Trophoblast cell (in vitro differentiated cells and primary cell): ENCODE measurements around the gene POU3F3.

Experiments used
- DNase-seq, 2 donors: peaks; one replicate each; pipeline ENCODE4 v3.0.0-alpha.2; 2016
- H2AFZ ChIP-seq: 2 replicates; pipeline ENCODE4 v1.6.1; 2013; ENCODE audit warnings: low read length, moderate library complexity, mild to moderate bottlenecking; ENCODE audit not compliant: insufficient read depth, poor library complexity
- H2AK5ac ChIP-seq: 2 replicates; pipeline ENCODE4 v1.6.1; 2013; ENCODE audit warnings: mild to moderate bottlenecking, low read length
- H2BK120ac ChIP-seq: 2 replicates; pipeline ENCODE4 v1.6.1; 2013; ENCODE audit warnings: low read length, mild to moderate bottlenecking, moderate library complexity; ENCODE audit not compliant: insufficient read depth, poor library complexity
- H2BK12ac ChIP-seq: 2 replicates; pipeline ENCODE4 v1.6.1; 2013; ENCODE audit warnings: mild to moderate bottlenecking, low read length, moderate library complexity
- H2BK5ac ChIP-seq: 2 replicates; pipeline ENCODE4 v1.6.1; 2013; ENCODE audit warnings: low read length, low read depth, moderate library complexity, mild to moderate bottlenecking; ENCODE audit not compliant: poor library complexity
- H3K14ac ChIP-seq: 2 replicates; pipeline ENCODE4 v1.6.1; 2013; ENCODE audit warnings: mild to moderate bottlenecking, low read length
- H3K18ac ChIP-seq: 2 replicates; pipeline ENCODE4 v1.6.1; 2013; ENCODE audit warnings: mild to moderate bottlenecking, low read length
- H3K23ac ChIP-seq: 2 replicates; pipeline ENCODE4 v1.6.1; 2013; ENCODE audit warnings: low read length
- H3K27ac ChIP-seq: 2 replicates; pipeline ENCODE4 v1.5.1; 2013; ENCODE audit warnings: low read depth, mild to moderate bottlenecking, inconsistent platforms, low read length, moderate library complexity
- H3K27me3 ChIP-seq: 2 replicates; pipeline ENCODE4 v1.6.1; 2013; ENCODE audit warnings: inconsistent platforms, mild to moderate bottlenecking, low read length, moderate library complexity; ENCODE audit not compliant: insufficient read depth
- H3K36me3 ChIP-seq, 2 experiments: 1 replicate in 1 of 2; 2 replicates in 1 of 2; pipeline ENCODE4 v1.6.1; 2013; ENCODE audit warnings: low read length in 2 of 2, mild to moderate bottlenecking in 2 of 2, moderate library complexity in 1 of 2; ENCODE audit not compliant: insufficient read depth in 2 of 2, control insufficient read depth in 1 of 2
- H3K4ac ChIP-seq: 2 replicates; pipeline ENCODE4 v1.6.1; 2013; ENCODE audit warnings: low read depth, mild to moderate bottlenecking, low read length, moderate library complexity
- H3K4me1 ChIP-seq, 2 experiments: 1 replicate in 1 of 2; 2 replicates in 1 of 2; pipeline ENCODE4 v1.6.1; 2013; ENCODE audit warnings: low read length in 2 of 2, mild to moderate bottlenecking in 2 of 2, moderate library complexity in 1 of 2; ENCODE audit not compliant: insufficient read depth in 2 of 2, control insufficient read depth in 1 of 2
- H3K4me2 ChIP-seq: 2 replicates; pipeline ENCODE4 v1.6.1; 2013; ENCODE audit warnings: inconsistent platforms, mild to moderate bottlenecking, low read length, moderate library complexity
- H3K4me3 ChIP-seq: 2 replicates; pipeline ENCODE4 v1.5.1; 2013; ENCODE audit warnings: mild to moderate bottlenecking, low read depth, low read length, inconsistent platforms
- H3K79me1 ChIP-seq: one replicate; pipeline ENCODE4 v1.6.1; 2013; ENCODE audit warnings: low read length
- H3K79me2 ChIP-seq: 2 replicates; pipeline ENCODE4 v1.6.1; 2013; ENCODE audit warnings: low read length, mild to moderate bottlenecking; ENCODE audit not compliant: control insufficient read depth, insufficient read depth, poor library complexity
- H3K9ac ChIP-seq: 2 replicates; pipeline ENCODE4 v1.6.1; 2013; ENCODE audit warnings: mild to moderate bottlenecking, low read length
- H3K9me3 ChIP-seq: 2 replicates; pipeline ENCODE4 v1.6.1; 2013; ENCODE audit warnings: low read depth, mild to moderate bottlenecking, control low read depth, inconsistent platforms, low read length; ENCODE audit not compliant: insufficient read depth
- H4K12ac ChIP-seq: 2 replicates; pipeline ENCODE4 v1.6.1; 2013; ENCODE audit warnings: low read depth, mild to moderate bottlenecking, low read length, moderate library complexity
- H4K8ac ChIP-seq: 2 replicates; pipeline ENCODE4 v1.6.1; 2013; ENCODE audit warnings: low read depth, mild to moderate bottlenecking, low read length, moderate library complexity
- H4K91ac ChIP-seq: one replicate; pipeline ENCODE4 v1.6.1; 2013; ENCODE audit warnings: low read depth, mild to moderate bottlenecking, low read length, moderate library complexity
- WGBS: extraction: QIAGEN DNeasy Blood & Tissue Kit; methylation state at CpG from one replicate; pipeline ENCODE4 v1.1.7; 2013; ENCODE audit warnings: missing lambda C conversion rate; ENCODE audit not compliant: insufficient read length, insufficient coverage; ENCODE audit errors: extremely low coverage; 5-methylcytosine and 5-hydroxymethylcytosine counted together

The POU3F3 gene

DNA sequence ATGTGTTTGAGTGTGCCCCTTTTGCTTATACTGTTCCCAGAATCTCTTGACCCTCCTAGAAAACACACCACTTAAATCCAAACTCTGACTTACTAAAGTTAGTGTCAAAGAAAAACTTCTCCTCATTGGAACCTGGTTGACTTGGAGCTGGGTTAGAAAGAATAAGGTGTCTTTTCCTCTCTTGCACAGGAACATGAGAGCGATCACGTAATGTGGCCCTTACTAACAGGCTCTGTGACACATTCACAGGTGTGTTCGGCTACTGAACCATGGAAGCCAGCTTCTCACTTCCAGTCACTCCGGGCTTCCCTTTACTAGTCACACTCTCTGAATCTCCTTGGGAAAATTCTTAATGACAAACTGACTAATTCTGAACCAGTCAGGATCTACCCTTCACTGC is 5.4 kb upstream of the POU3F3 start:
- DNase-seq, result no peak
- no peak overlapping the region for H2BK5ac ChIP-seq
- H3K79me2 ChIP-seq, result no peaks in the 10 kb centered on the region
- no peak overlapping the region for H3K4ac ChIP-seq
- no peak overlapping the region for H3K14ac ChIP-seq
- no peaks in the 10 kb centered on the region for H3K36me3 ChIP-seq
- H4K12ac ChIP-seq, result no peak overlapping the region
- no peak overlapping the region for H2BK120ac ChIP-seq
- H3K4me1 ChIP-seq, result peaks cover 12 to 16% of the 10 kb centered on the region in 2 experiments
- no peak overlapping the region for H3K18ac ChIP-seq
- H3K79me1 ChIP-seq, result no peaks in the 10 kb centered on the region
- no peak overlapping the region for H3K23ac ChIP-seq
- H3K9me3 ChIP-seq, result peaks cover 2% of the 10 kb centered on the region
- H3K9ac ChIP-seq, result no peak overlapping the region
- H2BK12ac ChIP-seq, result no peak overlapping the region
- no peak overlapping the region for H4K91ac ChIP-seq
- no CpG with 5 or more reads among the region's 4 CpGs for WGBS
- peaks cover 79% of the 10 kb centered on the region for H3K27me3 ChIP-seq
- H2AFZ ChIP-seq, result no peak overlapping the region
- H2AK5ac ChIP-seq, result no peak overlapping the region
- H3K4me2 ChIP-seq, result no peak overlapping the region
- H3K4me3 ChIP-seq, result no peak overlapping the region
- H4K8ac ChIP-seq, result no peak overlapping the region
- H3K27ac ChIP-seq, result no peak overlapping the region

DNA sequence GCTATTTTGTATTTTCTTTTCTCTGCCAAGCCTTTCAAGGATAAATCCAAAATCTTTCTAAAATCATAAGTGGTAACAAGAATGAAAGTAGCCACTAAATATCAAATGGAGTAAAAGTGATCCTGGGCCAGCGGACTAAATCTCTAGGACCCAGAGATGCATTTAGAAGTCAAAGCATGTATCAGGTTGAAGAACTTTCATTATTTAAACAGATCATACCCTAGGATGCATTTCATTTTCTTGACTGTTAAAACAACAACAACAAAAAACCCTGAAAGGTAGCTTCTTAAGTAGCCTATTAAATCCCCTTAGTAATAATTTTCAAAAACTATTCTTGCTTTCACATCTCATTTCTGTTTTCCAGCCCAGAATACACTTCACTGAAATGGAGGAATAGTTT is 4.8 kb upstream of the POU3F3 start:
- Histone ChIP-seq H2BK12ac (no peak overlapping the region), H2AFZ (no peak overlapping the region), H4K8ac (no peak overlapping the region), H2BK120ac (no peak overlapping the region), H4K12ac (no peak overlapping the region), H3K36me3 (no peaks in the 10 kb centered on the region), H3K27ac (no peak overlapping the region), H3K4me3 (no peak overlapping the region), H2AK5ac (no peak overlapping the region), H3K79me1 (no peaks in the 10 kb centered on the region), H3K79me2 (no peaks in the 10 kb centered on the region), H4K91ac (no peak overlapping the region), H3K4me2 (no peak overlapping the region), H3K27me3 (peaks cover 74% of the 10 kb centered on the region), H3K14ac (no peak overlapping the region), H3K23ac (no peak overlapping the region), H3K4me1 (peaks cover 12 to 14% of the 10 kb centered on the region in 2 experiments), H3K9me3 (no peaks in the 10 kb centered on the region), H3K9ac (no peak overlapping the region), H2BK5ac (no peak overlapping the region), H3K4ac (no peak overlapping the region), H3K18ac (no peak overlapping the region)
- no CpG with 5 or more reads among the region's 1 CpG for WGBS
- DNase-seq, result no peak

GRCh38 chr2:104849618-104850141 is 4.2 kb upstream of the POU3F3 start:
- peak; percentile 26 to 74 for DNase-seq
- Histone ChIP-seq H3K23ac (no peak overlapping the region), H4K8ac (no peak overlapping the region), H3K27me3 (peaks cover 74% of the 10 kb centered on the region), H3K4me2 (no peak overlapping the region), H3K27ac (no peak overlapping the region), H2BK120ac (no peak overlapping the region), H3K18ac (no peak overlapping the region), H3K4me1 (peaks cover 10 to 13% of the 10 kb centered on the region in 2 experiments), H3K4me3 (no peak overlapping the region), H3K36me3 (no peaks in the 10 kb centered on the region), H4K12ac (no peak overlapping the region), H3K4ac (no peak overlapping the region), H2AK5ac (no peak overlapping the region), H3K9ac (no peak overlapping the region), H3K9me3 (no peaks in the 10 kb centered on the region), H2AFZ (no peak overlapping the region), H4K91ac (no peak overlapping the region), H3K79me1 (no peaks in the 10 kb centered on the region), H3K14ac (no peak overlapping the region), H2BK5ac (no peak overlapping the region), H2BK12ac (no peak overlapping the region), H3K79me2 (no peaks in the 10 kb centered on the region)
- WGBS, result no CpG with 5 or more reads among the region's 7 CpGs

DNA sequence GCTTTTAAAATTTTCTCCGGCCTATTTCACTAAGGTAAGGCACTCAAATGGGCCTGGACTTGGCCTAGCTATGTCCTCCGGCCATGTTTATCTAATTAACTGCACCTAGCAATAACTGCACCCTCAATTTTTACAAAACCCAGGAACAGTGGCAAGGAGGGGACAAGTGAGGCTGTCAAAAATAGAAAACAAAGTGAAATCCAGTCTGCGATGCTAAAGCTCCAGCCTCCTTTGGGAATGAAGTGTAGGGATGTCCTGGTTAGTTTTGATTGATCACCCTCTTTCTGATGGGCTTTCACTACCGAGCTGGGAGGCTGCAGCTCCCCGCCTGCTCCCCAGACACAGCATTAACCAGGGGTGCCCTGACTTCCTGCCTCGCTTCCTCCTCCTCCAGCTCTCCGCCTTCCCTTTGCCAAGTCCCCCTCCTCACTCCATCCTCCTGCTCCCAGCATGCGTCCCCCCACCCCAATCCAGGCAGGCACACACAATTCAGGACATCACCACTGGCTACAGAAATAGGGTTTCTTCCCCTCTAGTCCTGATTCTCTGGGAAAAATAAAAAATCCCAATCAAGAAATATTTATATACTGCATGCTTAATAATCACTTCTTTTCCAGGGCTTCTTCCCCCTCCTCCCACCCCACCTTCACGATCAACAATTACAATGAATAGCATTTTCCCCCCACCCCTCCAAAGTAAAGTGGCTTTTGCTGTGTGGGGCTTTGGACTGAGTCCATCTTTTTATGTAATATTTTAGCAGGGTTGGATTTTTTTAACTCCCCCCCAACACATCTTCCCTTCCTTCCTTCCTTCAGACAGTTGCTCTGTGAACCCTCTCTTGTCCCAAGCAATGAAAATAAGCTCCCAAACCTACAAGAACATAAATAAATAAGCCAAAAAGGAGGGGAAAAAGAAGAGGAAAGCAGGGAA is 3.3 kb upstream of the POU3F3 start:
- Histone ChIP-seq H4K91ac (no peak overlapping the region), H3K79me1 (no peaks in the 10 kb centered on the region), H3K27ac (no peak overlapping the region), H3K4ac (no peak overlapping the region), H3K4me3 (no peak overlapping the region), H4K8ac (no peak overlapping the region), H4K12ac (no peak overlapping the region), H3K79me2 (no peaks in the 10 kb centered on the region), H2BK120ac (no peak overlapping the region), H3K27me3 (peaks cover 71% of the 10 kb centered on the region), H3K9ac (no peak overlapping the region), H3K14ac (no peak overlapping the region), H2AK5ac (no peak overlapping the region), H3K9me3 (no peaks in the 10 kb centered on the region), H2BK12ac (no peak overlapping the region), H3K36me3 (no peaks in the 10 kb centered on the region), H2AFZ (no peak overlapping the region), H3K4me2 (no peak overlapping the region), H3K18ac (no peak overlapping the region), H3K23ac (no peak overlapping the region), H3K4me1 (peaks cover 4 to 7% of the 10 kb centered on the region in 2 experiments), H2BK5ac (no peak overlapping the region)
- DNase-seq, result no peak
- WGBS, result no CpG with 5 or more reads among the region's 9 CpGs
